Bone marrow (tissue), 2 donors: ENCODE results near the gene TYW1B.
"Not testable (repeated sequence)": the region's sequence is repeated elsewhere in the genome, so short reads cannot be mapped to it uniquely, and the experiment has no call there.

Experiments used
- DNase-seq, 2 donors: peaks; one replicate each; lab custom pipeline; 2025; lab: John Stamatoyannopoulos, UW

The TYW1B gene

GRCh38 chr7:72550454-72550853 lies 277.5 kb downstream of the TYW1B start:
- not testable (repeated sequence) for DNase-seq

GRCh38 chr7:72546586-72547237 lies 281.3 kb downstream of the TYW1B start:
- DNase-seq, result not testable (repeated sequence)

- not testable (repeated sequence) for DNase-seq
Measured at GRCh38 chr7:72544531-72544930, 283.5 kb downstream of the TYW1B start.

- no peak for DNase-seq
Measured at GRCh38 chr7:72540923-72541322, 287.1 kb downstream of the TYW1B start.

GRCh38 chr7:72540106-72540611 lies 287.8 kb downstream of the TYW1B start:
- DNase-seq, result no peak

GRCh38 chr7:72539702-72540101 lies 288.3 kb downstream of the TYW1B start:
- no peak for DNase-seq

- DNase-seq, result no peak
Measured at GRCh38 chr7:72538856-72539255, 289.1 kb downstream of the TYW1B start.

- DNase-seq, result no peak
Measured at GRCh38 chr7:72538147-72538546, 289.9 kb downstream of the TYW1B start.

- DNase-seq, result not testable (repeated sequence)
Measured at GRCh38 chr7:72536038-72536437, 292.0 kb downstream of the TYW1B start.

GRCh38 chr7:72531048-72531447 lies 297.0 kb downstream of the TYW1B start:
- DNase-seq, result not testable (repeated sequence)
